Esophagus (tissue), 2 donors: ENCODE data around the gene ATP1B1. TPM values are rescaled to one million over a fixed set of nuclear protein-coding genes. Genes with fewer than 3 reads are reported as not detected.
A peak's percentile ranks its signal among the peaks of the same experiment; 100 is the strongest.

Experiments
- H3K27ac ChIP-seq, 2 donors: one replicate each; pipeline ENCODE4 v1.5.1; 2013; ENCODE audit warnings: low read depth in 2 of 2, mild to moderate bottlenecking in 2 of 2, inconsistent platforms in 1 of 2, low read length in 1 of 2, moderate library complexity in 1 of 2
- H3K27me3 ChIP-seq, 2 donors: one replicate each; pipeline ENCODE4 v1.6.1; 2013; ENCODE audit warnings: low read length in 2 of 2, control low read depth in 1 of 2, mild to moderate bottlenecking in 1 of 2; ENCODE audit not compliant: insufficient read depth in 2 of 2, control insufficient read depth in 1 of 2
- H3K36me3 ChIP-seq, 2 donors: one replicate each; pipeline ENCODE4 v1.6.1; 2013; ENCODE audit warnings: low read length in 1 of 2; ENCODE audit not compliant: control insufficient read depth in 2 of 2, insufficient read depth in 2 of 2
- H3K4me1 ChIP-seq, 2 donors: one replicate each; pipeline ENCODE4 v1.6.1; 2013; ENCODE audit warnings: low read length in 1 of 2; ENCODE audit not compliant: control insufficient read depth in 2 of 2, insufficient read depth in 2 of 2
- H3K4me3 ChIP-seq, 2 donors: one replicate each; pipeline ENCODE4 v1.5.1; 2013; ENCODE audit warnings: low read length in 2 of 2, mild to moderate bottlenecking in 2 of 2, low read depth in 1 of 2, moderate library complexity in 1 of 2
- H3K9me3 ChIP-seq, 2 donors: one replicate each; pipeline ENCODE4 v1.6.1; 2013; ENCODE audit warnings: mild to moderate bottlenecking in 2 of 2, low read depth in 1 of 2, low read length in 1 of 2, moderate library complexity in 1 of 2; ENCODE audit not compliant: control insufficient read depth in 2 of 2, insufficient read depth in 1 of 2
- WGBS, 2 donors: extraction: QIAGEN DNeasy Blood & Tissue Kit; methylation state at CpG; one replicate each; pipeline ENCODE4 v1.1.7; 2013; 5-methylcytosine and 5-hydroxymethylcytosine counted together
- polyA plus RNA-seq, 2 donors: library from polyadenylated mRNA; stranded (reverse); fragments of 200-250 nt; gene quantifications; one replicate each; pipeline ENCODE4 v1.2.3, GENCODE V29; 2013
- donor health status: healthy with polysubstance abuse.
- donor health status: Bipolar disorder and iron deficiency.

Gene ATP1B1
- polyA plus RNA-seq, 2 donors = 104 to 194 TPM

GRCh38 chr1:169111472-169111871 is 5.0 kb downstream of the ATP1B1 start:
- H3K4me1 ChIP-seq = peaks cover 3 to 17% of the 10 kb centered on the region in 2 donors
- 70 to 88% methylated on average over 6 of the region's 6 CpGs for WGBS, 2 donors

GRCh38 chr1:169112241-169112640 is 5.8 kb downstream of the ATP1B1 start:
- H3K36me3 ChIP-seq = peaks cover 2 to 16% of the 10 kb centered on the region in 2 donors

More at GRCh38 chr1:169111472-169111871, 5.0 kb downstream of the ATP1B1 start:
- Histone ChIP-seq H3K27ac (no peak overlapping the region), H3K9me3 (no peaks in the 10 kb centered on the region), H3K36me3 (peaks cover 2 to 13% of the 10 kb centered on the region in 2 donors), H3K4me3 (no peak overlapping the region), H3K27me3 (no peaks in the 10 kb centered on the region)

GRCh38 chr1:169113613-169114119 is 7.2 kb downstream of the ATP1B1 start:
- peaks cover 2 to 16% of the 10 kb centered on the region in 2 donors for H3K36me3 ChIP-seq
- peak overlapping the region; percentile 34 to 77 for H3K27ac ChIP-seq
- no peak overlapping the region for H3K4me3 ChIP-seq
- peaks cover 3 to 17% of the 10 kb centered on the region in 2 donors for H3K4me1 ChIP-seq
- no peaks in the 10 kb centered on the region for H3K9me3 ChIP-seq
- no peaks in the 10 kb centered on the region for H3K27me3 ChIP-seq
- WGBS, 2 donors = 53% methylated on average over 4 of the region's 4 CpGs

More at GRCh38 chr1:169112241-169112640, 5.8 kb downstream of the ATP1B1 start:
- 57 to 78% methylated on average over 6 of the region's 6 CpGs for WGBS, 2 donors
- no peaks in the 10 kb centered on the region for H3K27me3 ChIP-seq
- no peak overlapping the region for H3K4me3 ChIP-seq
- H3K9me3 ChIP-seq = no peaks in the 10 kb centered on the region
- peak overlapping the region; percentile 36 to 53 for H3K27ac ChIP-seq
- peaks cover 3 to 17% of the 10 kb centered on the region in 2 donors for H3K4me1 ChIP-seq

DNA sequence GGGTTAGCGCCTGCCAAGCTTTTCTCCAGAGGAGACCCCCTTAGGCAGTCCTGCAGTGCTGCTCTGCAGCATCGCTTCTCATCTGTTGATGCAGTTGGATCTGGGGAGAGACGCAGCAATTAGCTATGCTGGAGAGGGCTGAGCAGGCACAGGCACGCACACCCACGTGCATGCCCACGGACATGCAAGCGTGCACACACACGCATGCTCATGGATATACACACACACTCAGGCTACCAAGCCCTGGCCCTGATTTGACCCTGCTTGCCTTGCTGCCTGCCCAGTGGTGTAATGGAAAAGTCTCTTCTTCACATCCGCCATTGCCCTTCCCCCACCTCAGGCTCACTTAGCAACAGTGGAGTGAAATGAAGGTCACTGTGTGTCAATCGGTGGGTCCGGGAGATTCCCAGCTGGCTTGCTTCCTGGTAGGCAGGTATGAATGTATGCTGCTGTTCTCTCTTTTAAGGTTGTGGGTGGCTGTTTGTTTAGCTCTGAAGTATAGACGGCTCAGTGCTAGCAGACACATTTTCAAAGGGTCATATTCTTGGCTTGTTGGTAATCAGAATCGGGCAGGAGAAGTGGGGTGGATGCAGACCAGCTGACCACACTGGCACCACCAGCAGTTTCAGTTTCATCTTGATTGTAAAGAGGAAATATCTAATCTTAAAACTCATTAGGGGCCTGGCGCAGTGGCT is 9.5 kb downstream of the ATP1B1 start:
- 28 to 37% methylated on average over 14 of the region's 14 CpGs for WGBS, 2 donors
- peaks cover 2 to 16% of the 10 kb centered on the region in 2 donors for H3K36me3 ChIP-seq
- peak overlapping the region; percentile 78 for H3K27ac ChIP-seq

GRCh38 chr1:169117014-169117413 is 10.5 kb downstream of the ATP1B1 start:
- no peaks in the 10 kb centered on the region for H3K27me3 ChIP-seq
- no peaks in the 10 kb centered on the region for H3K9me3 ChIP-seq
- H3K36me3 ChIP-seq = peaks cover 2 to 22% of the 10 kb centered on the region in 2 donors
- no peak overlapping the region for H3K4me3 ChIP-seq
- peaks cover 3 to 15% of the 10 kb centered on the region in 2 donors for H3K4me1 ChIP-seq
- no peak overlapping the region for H3K27ac ChIP-seq
- 63 to 86% methylated on average over 2 of the region's 2 CpGs for WGBS, 2 donors

More for the DNA sequence above, 9.5 kb downstream of the ATP1B1 start:
- Histone ChIP-seq H3K27me3 (no peaks in the 10 kb centered on the region), H3K4me1 (peaks cover 3 to 16% of the 10 kb centered on the region in 2 donors), H3K4me3 (peak overlapping the region in 1 of 2 donors; percentile 5), H3K9me3 (no peaks in the 10 kb centered on the region)

- no peaks in the 10 kb centered on the region for H3K27me3 ChIP-seq
- H3K4me1 ChIP-seq = peaks cover 3 to 15% of the 10 kb centered on the region in 2 donors
- H3K27ac ChIP-seq = no peak overlapping the region
- H3K9me3 ChIP-seq = no peaks in the 10 kb centered on the region
- WGBS, 2 donors = 90 to 91% methylated on average over 1 of the region's 1 CpG
- no peak overlapping the region for H3K4me3 ChIP-seq
- H3K36me3 ChIP-seq = peaks cover 2 to 21% of the 10 kb centered on the region in 2 donors
Measured at GRCh38 chr1:169117599-169117998, 11.1 kb downstream of the ATP1B1 start.

GRCh38 chr1:169118227-169118626 is 11.7 kb downstream of the ATP1B1 start:
- Histone ChIP-seq H3K9me3 (no peaks in the 10 kb centered on the region), H3K4me1 (peaks cover 3 to 15% of the 10 kb centered on the region in 2 donors), H3K36me3 (peaks cover 2 to 21% of the 10 kb centered on the region in 2 donors), H3K4me3 (no peak overlapping the region), H3K27ac (peak overlapping the region; percentile 1 to 27), H3K27me3 (no peaks in the 10 kb centered on the region)
- 62 to 66% methylated on average over 4 of the region's 4 CpGs for WGBS, 2 donors

- Histone ChIP-seq H3K27ac (no peak overlapping the region), H3K4me3 (no peak overlapping the region), H3K36me3 (peaks cover 0 to 16% of the 10 kb centered on the region in 2 donors), H3K4me1 (peaks cover 3 to 9% of the 10 kb centered on the region in 2 donors), H3K9me3 (no peaks in the 10 kb centered on the region), H3K27me3 (no peaks in the 10 kb centered on the region)
- 61 to 67% methylated on average over 5 of the region's 5 CpGs for WGBS, 2 donors
Measured at GRCh38 chr1:169119405-169119804, 12.9 kb downstream of the ATP1B1 start.

DNA sequence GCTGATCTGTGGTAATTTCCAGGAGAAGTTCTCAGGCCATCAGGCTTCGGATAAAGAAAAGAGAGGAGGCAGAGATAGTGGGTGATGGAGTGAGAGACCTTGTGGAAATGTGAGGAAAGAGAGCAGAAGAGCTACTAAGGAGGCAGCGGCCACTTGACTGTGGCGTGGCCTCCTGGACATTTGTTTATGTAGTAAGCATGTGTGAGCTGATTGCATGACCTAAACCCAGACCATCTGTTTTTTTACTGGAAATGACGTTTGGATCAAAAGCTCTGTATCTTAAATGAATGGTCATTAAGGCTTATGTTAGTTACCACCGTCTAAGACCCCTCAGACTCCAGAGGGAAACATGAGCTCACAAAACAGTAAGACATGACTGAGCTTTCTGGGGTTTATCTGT is 13.6 kb downstream of the ATP1B1 start:
- peaks cover 0 to 15% of the 10 kb centered on the region in 2 donors for H3K36me3 ChIP-seq
- H3K27me3 ChIP-seq = no peaks in the 10 kb centered on the region
- peaks cover 3 to 9% of the 10 kb centered on the region in 2 donors for H3K4me1 ChIP-seq
- WGBS, 2 donors = 55 to 70% methylated on average over 5 of the region's 5 CpGs
- no peak overlapping the region for H3K4me3 ChIP-seq
- no peak overlapping the region for H3K27ac ChIP-seq
- no peaks in the 10 kb centered on the region for H3K9me3 ChIP-seq
